GM23248 (cell line): ENCODE measurements around the gene PLSCR3.

Source experiments
- EZH2 ChIP-seq: fragments of 200-600 bp; sonication (generic); IDR thresholded peaks from 2 replicates; pipeline ENCODE4 v1.6.1; 2018; ENCODE audit warnings: antibody characterized with exemption, mild to moderate bottlenecking; ENCODE audit not compliant: insufficient read depth, poor library complexity, severe bottlenecking
- EZH2phosphoT487 ChIP-seq: fragments of 200-600 bp; sonication (generic); IDR thresholded peaks from 2 replicates; pipeline ENCODE4 v1.6.1; 2018; ENCODE audit warnings: antibody characterized with exemption, moderate library complexity, mild to moderate bottlenecking, low read depth; ENCODE audit not compliant: insufficient read depth

DNA sequence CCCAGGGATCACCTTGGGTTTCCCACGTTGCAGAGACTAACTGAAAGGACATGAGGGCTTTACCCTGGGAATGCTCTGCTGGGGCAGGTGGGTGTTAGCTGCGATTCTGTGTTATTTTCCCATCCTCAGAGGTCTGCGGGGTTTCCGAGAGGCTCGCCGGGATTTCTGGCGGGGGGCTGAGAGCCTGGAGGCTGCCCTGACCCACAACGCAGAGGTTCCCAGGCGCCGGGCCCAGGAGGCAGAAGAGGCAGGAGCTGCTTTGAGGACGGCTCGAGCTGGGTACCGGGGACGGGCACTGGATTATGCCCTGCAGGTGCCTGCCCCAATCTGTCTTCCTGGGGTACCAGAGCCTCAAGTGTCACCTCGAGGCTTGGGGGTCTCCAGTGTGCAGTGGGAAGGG is 51.1 kb downstream of the PLSCR3 start:
- no peak for TF ChIP-seq EZH2
- no peak for TF ChIP-seq EZH2phosphoT487
